B cell (primary cell): ENCODE results near the gene PDX1.

ENCODE experiments used
- EZH2 ChIP-seq: IDR thresholded peaks from 2 replicates; pipeline ENCODE4 v1.6.1; 2012; ENCODE audit warnings: borderline replicate concordance, low read depth, mild to moderate bottlenecking, moderate library complexity, low read length; ENCODE audit not compliant: insufficient read depth, poor library complexity, severe bottlenecking
- TF ChIP-seq, protein P1 (sequence below): fragments of 200-600 bp; IDR thresholded peaks from one replicate; pipeline ENCODE4 v1.8.0; 2022; ENCODE audit warnings: antibody characterized with exemption, mild to moderate bottlenecking

DNA sequence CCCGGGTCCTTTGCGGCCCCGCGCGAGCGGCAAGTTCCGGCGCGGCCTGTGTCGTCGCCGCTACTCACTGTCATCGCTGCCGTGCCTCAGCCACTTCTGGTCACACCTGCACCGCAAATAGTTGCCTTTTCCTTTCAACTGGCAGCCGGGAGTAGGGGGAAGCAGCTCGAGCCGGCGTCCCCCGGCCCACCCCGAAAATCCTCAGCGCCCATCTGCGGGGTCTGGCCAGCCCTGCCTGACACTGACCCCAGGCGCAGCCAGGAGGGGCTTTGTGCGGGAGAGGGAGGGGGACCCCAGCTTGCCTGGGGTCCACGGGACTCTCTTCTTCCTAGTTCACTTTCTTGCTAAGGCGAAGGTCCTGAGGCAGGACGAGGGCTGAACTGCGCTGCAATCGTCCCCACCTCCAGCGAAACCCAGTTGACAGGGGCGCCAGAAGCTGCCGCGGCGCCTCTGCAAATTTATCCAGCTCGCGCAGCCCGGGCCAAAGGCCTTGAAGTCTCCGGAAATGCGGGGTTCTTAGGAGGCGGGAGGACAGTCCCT, 1.7 kb downstream of the PDX1 start:
- TF ChIP-seq, protein P1, sequence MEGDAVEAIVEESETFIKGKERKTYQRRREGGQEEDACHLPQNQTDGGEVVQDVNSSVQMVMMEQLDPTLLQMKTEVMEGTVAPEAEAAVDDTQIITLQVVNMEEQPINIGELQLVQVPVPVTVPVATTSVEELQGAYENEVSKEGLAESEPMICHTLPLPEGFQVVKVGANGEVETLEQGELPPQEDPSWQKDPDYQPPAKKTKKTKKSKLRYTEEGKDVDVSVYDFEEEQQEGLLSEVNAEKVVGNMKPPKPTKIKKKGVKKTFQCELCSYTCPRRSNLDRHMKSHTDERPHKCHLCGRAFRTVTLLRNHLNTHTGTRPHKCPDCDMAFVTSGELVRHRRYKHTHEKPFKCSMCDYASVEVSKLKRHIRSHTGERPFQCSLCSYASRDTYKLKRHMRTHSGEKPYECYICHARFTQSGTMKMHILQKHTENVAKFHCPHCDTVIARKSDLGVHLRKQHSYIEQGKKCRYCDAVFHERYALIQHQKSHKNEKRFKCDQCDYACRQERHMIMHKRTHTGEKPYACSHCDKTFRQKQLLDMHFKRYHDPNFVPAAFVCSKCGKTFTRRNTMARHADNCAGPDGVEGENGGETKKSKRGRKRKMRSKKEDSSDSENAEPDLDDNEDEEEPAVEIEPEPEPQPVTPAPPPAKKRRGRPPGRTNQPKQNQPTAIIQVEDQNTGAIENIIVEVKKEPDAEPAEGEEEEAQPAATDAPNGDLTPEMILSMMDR = no peak
- no peak for TF ChIP-seq EZH2
